Fibroblast of lung (primary cell): ENCODE results near the gene FAM174C.

Experiments
- EZH2 ChIP-seq: IDR thresholded peaks from 2 replicates; pipeline ENCODE4 v1.5.1; 2012; ENCODE audit warnings: low read length, control low read depth, mild to moderate bottlenecking; ENCODE audit errors: missing control alignments
- TF ChIP-seq, protein P1 (sequence below), 2 donors: IDR thresholded peaks in 1 of 2; conservative IDR thresholded peaks in 1 of 2; 1 replicate in 1 of 2; 2 replicates in 1 of 2; pipeline ENCODE4 v1.5.1; 2011 to 2012; ENCODE audit warnings: low read length in 2 of 2, control low read depth in 1 of 2, inconsistent platforms in 1 of 2, low read depth in 1 of 2, mild to moderate bottlenecking in 1 of 2

GRCh38 chr19:1233115-1233667 lies 42.1 kb upstream of the FAM174C start:
- TF ChIP-seq, protein P1, sequence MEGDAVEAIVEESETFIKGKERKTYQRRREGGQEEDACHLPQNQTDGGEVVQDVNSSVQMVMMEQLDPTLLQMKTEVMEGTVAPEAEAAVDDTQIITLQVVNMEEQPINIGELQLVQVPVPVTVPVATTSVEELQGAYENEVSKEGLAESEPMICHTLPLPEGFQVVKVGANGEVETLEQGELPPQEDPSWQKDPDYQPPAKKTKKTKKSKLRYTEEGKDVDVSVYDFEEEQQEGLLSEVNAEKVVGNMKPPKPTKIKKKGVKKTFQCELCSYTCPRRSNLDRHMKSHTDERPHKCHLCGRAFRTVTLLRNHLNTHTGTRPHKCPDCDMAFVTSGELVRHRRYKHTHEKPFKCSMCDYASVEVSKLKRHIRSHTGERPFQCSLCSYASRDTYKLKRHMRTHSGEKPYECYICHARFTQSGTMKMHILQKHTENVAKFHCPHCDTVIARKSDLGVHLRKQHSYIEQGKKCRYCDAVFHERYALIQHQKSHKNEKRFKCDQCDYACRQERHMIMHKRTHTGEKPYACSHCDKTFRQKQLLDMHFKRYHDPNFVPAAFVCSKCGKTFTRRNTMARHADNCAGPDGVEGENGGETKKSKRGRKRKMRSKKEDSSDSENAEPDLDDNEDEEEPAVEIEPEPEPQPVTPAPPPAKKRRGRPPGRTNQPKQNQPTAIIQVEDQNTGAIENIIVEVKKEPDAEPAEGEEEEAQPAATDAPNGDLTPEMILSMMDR (conservative IDR thresholded peaks at IDR 0.05 in 1 of 2, IDR thresholded peaks at IDR 0.05 in 1 of 2; ENCODE audit: low read depth in 1 of 2, low read length in 2 of 2), result no peak
- TF ChIP-seq EZH2, result no peak
